HUES6 (cell line): ENCODE measurements around the gene IGF2R.

Experiments used
- H3K27ac ChIP-seq: 2 replicates; pipeline ENCODE4 v1.7.0; 2013; ENCODE audit warnings: low read depth, mild to moderate bottlenecking, low read length, inconsistent platforms
- H3K27me3 ChIP-seq: 2 replicates; pipeline ENCODE4 v1.6.1; 2013; ENCODE audit warnings: low read length; ENCODE audit not compliant: control insufficient read depth, insufficient read depth
- H3K36me3 ChIP-seq: 2 replicates; pipeline ENCODE4 v1.6.1; 2013; ENCODE audit warnings: low read length; ENCODE audit not compliant: control insufficient read depth, insufficient read depth
- H3K4me1 ChIP-seq: 2 replicates; pipeline ENCODE4 v1.6.1; 2013; ENCODE audit warnings: low read length; ENCODE audit not compliant: control insufficient read depth, insufficient read depth
- H3K4me3 ChIP-seq: 2 replicates; pipeline ENCODE4 v1.5.1; 2013; ENCODE audit warnings: low read depth, low read length
- H3K9ac ChIP-seq: one replicate; pipeline ENCODE4 v1.6.1; 2013; ENCODE audit warnings: mild to moderate bottlenecking, low read length
- H3K9me3 ChIP-seq: 2 replicates; pipeline ENCODE4 v1.6.1; 2013; ENCODE audit warnings: low read depth, low read length; ENCODE audit not compliant: control insufficient read depth, insufficient read depth

The IGF2R gene

DNA sequence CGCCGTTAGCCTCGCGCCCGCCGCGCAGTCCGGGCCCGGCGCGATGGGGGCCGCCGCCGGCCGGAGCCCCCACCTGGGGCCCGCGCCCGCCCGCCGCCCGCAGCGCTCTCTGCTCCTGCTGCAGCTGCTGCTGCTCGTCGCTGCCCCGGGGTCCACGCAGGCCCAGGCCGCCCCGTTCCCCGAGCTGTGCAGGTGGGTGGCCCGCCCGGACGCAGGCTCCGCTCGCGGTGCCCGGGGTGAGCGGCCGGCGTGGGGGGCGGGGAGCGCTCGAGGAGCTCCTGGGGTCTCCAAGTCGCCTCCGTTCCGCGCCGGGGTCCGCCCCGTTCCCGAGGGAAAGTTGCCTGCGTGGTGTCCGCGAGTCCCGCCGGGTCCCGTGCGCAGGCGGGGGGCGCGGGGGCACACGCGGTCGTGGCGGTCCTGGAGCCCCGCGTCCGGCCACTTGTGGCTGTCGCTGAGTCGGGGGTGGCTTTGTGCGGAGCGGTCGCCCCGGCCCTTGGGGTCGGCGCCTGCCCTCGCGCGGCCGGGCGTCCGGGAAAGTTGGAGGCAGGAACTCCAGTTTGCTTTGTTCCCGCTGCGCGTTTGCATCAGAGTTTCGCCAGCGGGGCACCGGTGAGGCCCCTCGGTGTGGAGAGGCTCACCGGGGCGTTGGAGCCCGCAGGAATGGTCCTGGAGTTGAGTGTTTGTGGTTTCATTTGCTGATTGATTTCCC, 476 bp downstream of the IGF2R start:
- H3K36me3 ChIP-seq: no peaks in the 10 kb centered on the region
- H3K27ac ChIP-seq: peak overlapping the region; percentile 81; the same call in 1 of the 2 replicates
- H3K27me3 ChIP-seq: peaks cover 21% of the 10 kb centered on the region
- H3K4me1 ChIP-seq: peaks cover 28% of the 10 kb centered on the region
- no peaks in the 10 kb centered on the region for H3K9me3 ChIP-seq
- peak overlapping the region; percentile 90 for H3K9ac ChIP-seq
- peak overlapping the region; percentile 73 for H3K4me3 ChIP-seq

DNA sequence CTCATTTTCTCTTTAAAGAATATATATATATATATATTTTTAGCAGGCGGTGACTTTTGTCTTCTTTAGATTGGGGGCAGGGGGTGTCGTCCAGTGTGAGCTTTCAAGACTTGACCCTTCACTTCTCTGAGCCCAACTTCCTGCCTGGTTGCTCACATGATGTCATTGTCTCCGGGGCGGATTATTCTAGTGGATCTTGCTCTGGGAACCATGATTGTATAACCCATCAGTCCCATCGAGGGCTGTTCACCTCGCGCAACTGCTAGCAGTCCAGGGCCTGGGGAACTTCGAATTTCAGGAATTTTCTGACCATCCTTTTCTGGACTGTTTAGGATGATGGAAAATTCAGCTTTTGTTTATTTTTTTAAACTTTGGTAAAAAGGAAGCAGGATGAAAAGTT, 1.0 kb downstream of the IGF2R start:
- H3K9me3 ChIP-seq: no peaks in the 10 kb centered on the region
- H3K27me3 ChIP-seq: peaks cover 16% of the 10 kb centered on the region
- H3K4me1 ChIP-seq: peaks cover 30% of the 10 kb centered on the region
- H3K36me3 ChIP-seq: no peaks in the 10 kb centered on the region
- peak overlapping the region; percentile 81; the same call in 1 of the 2 replicates for H3K27ac ChIP-seq
- H3K4me3 ChIP-seq: peak overlapping the region; percentile 73
- peak overlapping the region; percentile 90 for H3K9ac ChIP-seq

DNA sequence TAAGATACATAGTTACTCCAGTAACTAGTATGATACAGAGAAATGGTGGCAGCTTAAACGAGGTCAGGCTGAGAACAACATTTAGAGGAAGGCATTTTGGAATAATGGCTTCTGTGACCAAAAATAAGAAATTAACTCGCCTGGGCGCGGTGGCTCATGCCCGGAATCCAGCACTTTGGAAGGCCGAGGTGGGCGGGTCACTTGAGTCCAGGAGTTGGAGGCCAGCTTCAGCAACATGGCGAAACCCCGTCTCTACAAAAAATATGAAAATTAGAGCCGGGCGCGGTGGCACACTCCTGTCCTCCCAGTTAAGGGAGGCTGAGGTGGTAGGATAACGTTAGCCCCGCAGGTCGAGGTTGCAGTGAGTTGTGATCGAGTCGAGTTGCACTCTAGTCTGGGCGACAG, 1.8 kb downstream of the IGF2R start:
- Histone ChIP-seq H3K4me1 (peaks cover 30% of the 10 kb centered on the region), H3K9me3 (no peaks in the 10 kb centered on the region), H3K27me3 (peaks cover 8% of the 10 kb centered on the region; the same call in 1 of the 2 replicates), H3K27ac (no peak overlapping the region), H3K4me3 (peak overlapping the region; percentile 73), H3K9ac (peak overlapping the region; percentile 90), H3K36me3 (no peaks in the 10 kb centered on the region)

DNA sequence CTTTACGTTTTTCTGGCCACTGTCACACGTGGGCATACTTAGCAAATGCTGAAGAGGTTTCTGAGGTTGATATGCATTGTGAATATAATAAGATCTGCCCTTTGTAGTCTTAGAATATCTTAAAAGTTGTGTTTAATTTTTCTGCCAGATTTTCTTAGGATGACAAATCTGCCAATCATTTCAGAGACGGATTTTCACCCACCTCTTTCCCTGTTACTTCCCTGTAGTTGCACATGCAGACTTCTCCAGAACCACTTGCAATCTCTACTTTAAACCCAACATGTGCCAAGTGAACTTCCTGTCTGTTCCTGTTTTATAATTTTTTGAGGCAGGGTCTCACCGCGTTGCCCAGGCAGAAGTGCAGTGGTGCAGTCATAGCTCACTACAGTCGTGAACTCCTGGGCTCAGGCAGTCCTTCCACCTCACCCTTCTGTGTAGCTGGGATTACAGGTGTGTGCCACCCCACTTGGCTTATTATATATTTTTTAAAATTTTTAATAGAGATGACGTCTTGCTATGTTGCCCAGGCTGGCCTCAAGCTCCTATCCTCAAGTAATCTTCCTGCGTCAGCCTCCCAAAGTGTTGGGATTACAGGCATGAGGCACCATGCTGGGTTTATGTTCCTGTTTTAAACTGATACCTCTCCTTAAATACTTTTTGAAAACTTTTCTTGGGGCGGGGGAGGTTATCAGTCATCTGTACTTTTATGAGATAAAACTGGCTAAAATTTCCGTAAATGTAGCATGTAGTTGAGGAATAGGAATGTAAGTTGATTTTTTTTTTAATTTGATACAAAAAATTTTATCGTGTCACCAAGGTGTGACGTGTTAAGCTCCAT, 2.7 kb downstream of the IGF2R start:
- no peaks in the 10 kb centered on the region; the same call in 1 of the 2 replicates for H3K27me3 ChIP-seq
- no peak overlapping the region for H3K9ac ChIP-seq
- H3K4me1 ChIP-seq: peaks cover 30% of the 10 kb centered on the region
- no peaks in the 10 kb centered on the region for H3K9me3 ChIP-seq
- H3K27ac ChIP-seq: no peak overlapping the region
- no peak overlapping the region for H3K4me3 ChIP-seq
- no peaks in the 10 kb centered on the region for H3K36me3 ChIP-seq

DNA sequence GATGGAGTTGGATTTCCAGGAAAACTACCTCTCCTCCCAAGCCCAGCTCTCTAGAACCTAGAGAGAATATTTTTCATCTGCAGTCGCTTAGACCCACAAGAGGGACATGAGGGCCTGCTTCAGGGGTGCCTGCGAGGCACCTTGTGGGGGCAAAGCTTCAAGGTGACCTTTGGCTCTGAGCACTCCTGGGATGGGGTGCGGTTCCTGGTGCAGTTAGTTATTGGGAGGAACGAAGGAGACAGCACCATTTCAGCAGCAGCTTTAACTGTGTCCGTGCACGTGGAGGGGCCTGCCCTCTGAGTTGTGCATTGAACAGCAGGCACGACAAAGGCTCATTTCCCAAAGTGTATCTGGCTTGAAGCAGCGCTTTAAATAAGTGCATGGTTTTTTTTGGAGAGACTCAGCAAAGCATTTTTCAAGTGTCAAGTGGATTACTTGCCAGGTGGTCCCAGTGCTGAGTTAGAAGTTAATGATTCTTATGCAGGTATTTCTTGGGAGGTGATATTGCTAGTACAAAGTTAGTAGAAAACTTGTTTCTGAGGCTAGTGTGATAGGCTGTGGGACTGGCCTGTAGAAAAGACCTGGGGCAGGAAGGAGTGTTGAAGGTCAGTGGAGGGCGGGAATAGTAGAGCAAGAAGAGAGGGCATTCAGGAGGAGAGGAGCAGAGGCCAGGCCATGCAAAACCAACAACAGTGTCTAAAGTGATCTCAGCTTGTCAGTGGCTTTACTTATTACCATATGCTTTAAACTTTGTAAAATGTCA, 3.8 kb downstream of the IGF2R start:
- peaks cover 41% of the 10 kb centered on the region for H3K4me1 ChIP-seq
- no peaks in the 10 kb centered on the region for H3K27me3 ChIP-seq
- no peaks in the 10 kb centered on the region for H3K9me3 ChIP-seq
- H3K4me3 ChIP-seq: no peak overlapping the region
- H3K36me3 ChIP-seq: no peaks in the 10 kb centered on the region
- no peak overlapping the region for H3K9ac ChIP-seq
- no peak overlapping the region for H3K27ac ChIP-seq

DNA sequence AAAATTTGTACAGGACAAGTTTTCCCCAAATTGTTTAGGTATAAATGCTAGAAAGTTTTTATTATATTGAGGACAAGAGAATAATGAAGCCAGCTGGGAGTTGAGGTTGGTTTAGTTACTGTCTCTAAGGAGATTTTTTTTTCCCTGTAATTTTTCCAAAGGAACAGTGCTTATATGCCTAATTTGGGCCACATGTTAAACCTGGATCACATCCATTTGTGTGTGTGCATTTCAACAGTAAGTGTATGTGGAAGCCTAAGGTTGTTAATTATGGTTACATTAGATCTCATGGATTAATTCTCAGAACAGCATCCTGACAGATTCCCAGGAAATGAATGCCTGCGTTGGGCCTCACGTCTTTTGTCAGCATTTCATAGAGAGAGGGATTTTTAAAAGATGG, 4.5 kb downstream of the IGF2R start:
- H3K36me3 ChIP-seq: no peaks in the 10 kb centered on the region
- no peak overlapping the region for H3K9ac ChIP-seq
- H3K4me3 ChIP-seq: no peak overlapping the region
- H3K4me1 ChIP-seq: peaks cover 45% of the 10 kb centered on the region
- no peaks in the 10 kb centered on the region for H3K27me3 ChIP-seq
- no peaks in the 10 kb centered on the region for H3K9me3 ChIP-seq
- no peak overlapping the region for H3K27ac ChIP-seq

DNA sequence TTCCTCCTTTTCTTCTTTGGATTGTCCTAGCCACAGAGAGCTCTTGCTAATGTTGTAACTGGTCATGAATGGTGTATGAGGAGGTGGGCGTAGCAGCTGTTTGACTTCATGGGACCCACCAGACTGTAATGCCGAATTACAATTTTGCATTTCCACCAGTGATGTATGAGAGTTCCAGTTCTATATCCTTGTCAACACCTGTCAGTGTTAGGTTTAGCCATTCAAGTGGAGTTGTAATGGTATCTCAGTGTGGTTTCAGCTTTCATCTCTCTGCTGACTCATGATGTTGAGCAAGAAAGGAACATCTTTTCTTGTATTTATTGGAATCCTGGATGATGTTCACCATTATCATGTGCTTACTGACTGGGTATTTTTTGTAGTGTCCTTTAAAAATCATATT, 5.1 kb downstream of the IGF2R start:
- no peak overlapping the region for H3K4me3 ChIP-seq
- H3K4me1 ChIP-seq: peaks cover 50% of the 10 kb centered on the region
- no peaks in the 10 kb centered on the region for H3K27me3 ChIP-seq
- no peaks in the 10 kb centered on the region for H3K36me3 ChIP-seq
- no peak overlapping the region for H3K27ac ChIP-seq
- H3K9me3 ChIP-seq: no peaks in the 10 kb centered on the region
- H3K9ac ChIP-seq: no peak overlapping the region

DNA sequence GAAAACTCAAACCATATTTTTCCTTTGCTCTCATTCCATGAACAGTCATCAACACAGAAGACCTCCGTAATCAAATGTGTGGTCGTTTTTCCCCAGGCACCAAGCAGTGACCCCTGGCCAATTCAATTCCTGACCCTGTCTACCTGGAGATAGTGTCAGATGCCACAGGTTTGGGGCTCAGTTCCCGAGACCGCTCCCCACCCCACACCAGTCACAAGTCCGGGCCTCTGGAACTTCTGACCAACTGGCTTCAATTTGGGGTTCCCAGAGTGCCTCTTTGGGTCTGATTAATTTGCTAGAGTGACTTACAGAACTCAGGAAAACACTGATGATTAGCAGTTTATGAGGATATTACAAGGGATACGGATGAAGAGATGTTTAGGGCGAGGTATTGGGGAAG, 6.0 kb downstream of the IGF2R start:
- Histone ChIP-seq H3K27ac (no peak overlapping the region), H3K9ac (no peak overlapping the region), H3K36me3 (no peaks in the 10 kb centered on the region), H3K4me3 (no peak overlapping the region), H3K4me1 (peaks cover 58% of the 10 kb centered on the region), H3K9me3 (no peaks in the 10 kb centered on the region), H3K27me3 (no peaks in the 10 kb centered on the region)

DNA sequence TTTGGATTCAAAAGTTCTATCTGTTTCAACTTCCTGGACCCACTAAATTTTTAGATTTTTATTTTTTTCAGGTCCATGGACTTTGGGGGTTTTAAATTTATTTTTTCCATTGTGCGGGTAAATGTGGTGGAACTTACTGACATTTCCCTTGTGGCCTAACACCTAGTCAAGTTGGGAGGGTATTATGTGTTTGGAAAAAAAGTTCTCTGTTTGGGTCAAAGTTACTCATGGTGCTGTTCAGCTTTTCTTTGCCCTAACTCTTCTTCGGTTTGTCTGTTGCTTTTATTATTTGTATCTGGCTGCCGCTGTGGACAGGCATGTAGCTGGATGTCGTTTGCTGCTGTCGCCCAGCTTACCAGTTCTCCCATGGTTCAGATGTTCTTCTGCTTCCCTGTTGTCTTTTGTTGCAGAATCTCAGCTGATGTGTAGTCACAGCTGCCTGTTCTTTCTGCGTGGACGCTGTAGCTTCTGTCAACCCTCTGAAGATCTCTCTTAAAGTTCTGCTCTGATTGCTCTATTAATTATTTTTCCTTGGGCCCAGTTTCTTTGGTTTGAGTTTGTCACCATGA, 7.9 kb downstream of the IGF2R start:
- H3K27ac ChIP-seq: no peak overlapping the region
- no peaks in the 10 kb centered on the region for H3K9me3 ChIP-seq
- no peak overlapping the region for H3K4me3 ChIP-seq
- no peaks in the 10 kb centered on the region for H3K27me3 ChIP-seq
- H3K9ac ChIP-seq: no peak overlapping the region
- no peaks in the 10 kb centered on the region for H3K36me3 ChIP-seq
- peaks cover 68% of the 10 kb centered on the region for H3K4me1 ChIP-seq

DNA sequence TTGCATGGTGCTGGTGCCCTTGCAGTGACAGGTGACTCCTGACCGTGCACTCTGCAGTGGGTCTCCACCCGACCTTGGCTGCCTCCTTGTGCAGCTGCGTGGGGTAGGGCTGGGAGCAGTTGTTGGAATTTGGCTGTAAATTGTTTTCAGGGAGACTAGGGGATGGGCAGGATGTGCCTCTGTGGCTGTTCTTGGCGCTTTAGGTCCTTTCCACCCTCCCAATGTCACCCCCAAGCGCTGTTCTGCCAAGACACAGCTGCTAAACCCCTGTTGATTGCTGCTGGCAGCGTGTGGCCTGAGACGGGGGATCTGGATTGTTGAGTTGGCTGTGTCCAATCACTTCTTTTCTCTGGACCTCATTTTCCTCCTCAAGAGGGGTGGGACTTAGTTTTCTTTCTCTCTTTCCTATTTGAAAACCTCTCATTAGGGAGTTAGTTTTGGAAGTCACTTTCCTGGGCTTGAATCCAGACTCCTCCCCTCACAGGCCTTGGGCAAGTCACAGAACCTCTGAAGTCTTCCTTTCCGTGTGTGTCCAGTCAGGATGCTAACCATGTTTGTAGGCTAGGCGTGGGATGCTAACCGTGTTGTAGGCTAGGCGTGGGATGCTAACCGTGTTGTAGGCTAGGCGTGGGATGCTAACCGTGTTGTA, 8.5 kb downstream of the IGF2R start:
- no peaks in the 10 kb centered on the region for H3K27me3 ChIP-seq
- H3K27ac ChIP-seq: no peak overlapping the region
- no peaks in the 10 kb centered on the region for H3K36me3 ChIP-seq
- H3K4me3 ChIP-seq: no peak overlapping the region
- no peaks in the 10 kb centered on the region for H3K9me3 ChIP-seq
- H3K9ac ChIP-seq: no peak overlapping the region
- H3K4me1 ChIP-seq: peaks cover 68% of the 10 kb centered on the region
